Loucy (cell line): ENCODE data around the gene IMP3.

Experiments
- CTCF ChIP-seq: fragments of 200-600 bp; sonication (generic); conservative IDR thresholded peaks from 2 replicates; pipeline ENCODE4 v1.5.1; 2014; ENCODE audit warnings: mild to moderate bottlenecking, antibody characterized with exemption, low read length
- EZH2phosphoT487 ChIP-seq: fragments of 200-600 bp; IDR thresholded peaks from 2 replicates; pipeline ENCODE4 v1.6.1; 2018; ENCODE audit warnings: antibody characterized with exemption, mild to moderate bottlenecking, moderate library complexity, borderline replicate concordance

DNA sequence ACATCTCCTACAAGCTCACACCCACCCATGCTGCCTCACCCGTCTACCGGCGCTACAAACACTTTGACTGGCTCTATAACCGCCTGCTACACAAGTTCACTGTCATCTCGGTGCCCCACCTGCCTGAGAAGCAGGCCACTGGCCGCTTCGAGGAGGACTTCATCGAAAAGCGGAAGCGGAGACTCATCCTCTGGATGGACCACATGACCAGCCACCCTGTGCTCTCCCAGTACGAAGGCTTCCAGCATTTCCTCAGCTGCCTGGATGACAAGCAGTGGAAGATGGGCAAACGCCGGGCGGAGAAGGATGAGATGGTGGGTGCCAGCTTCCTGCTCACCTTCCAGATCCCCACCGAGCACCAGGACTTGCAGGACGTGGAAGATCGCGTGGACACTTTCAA, 9.8 kb upstream of the IMP3 start:
- TF ChIP-seq CTCF, result no peak
- TF ChIP-seq EZH2phosphoT487, result no peak
